Activated T-cell treated with anti-CD3 and anti-CD28 coated beads for 24 hours (primary cell): ENCODE data around the gene ATP10B.
"Not testable (repeated sequence)": the region's sequence is repeated elsewhere in the genome, so short reads cannot be mapped to it uniquely, and the experiment has no call there.

Source experiments
- DNase-seq: peaks from one replicate; pipeline ENCODE4 v3.0.0-alpha.2; 2020; ENCODE audit warnings: low read depth

Gene ATP10B

DNA sequence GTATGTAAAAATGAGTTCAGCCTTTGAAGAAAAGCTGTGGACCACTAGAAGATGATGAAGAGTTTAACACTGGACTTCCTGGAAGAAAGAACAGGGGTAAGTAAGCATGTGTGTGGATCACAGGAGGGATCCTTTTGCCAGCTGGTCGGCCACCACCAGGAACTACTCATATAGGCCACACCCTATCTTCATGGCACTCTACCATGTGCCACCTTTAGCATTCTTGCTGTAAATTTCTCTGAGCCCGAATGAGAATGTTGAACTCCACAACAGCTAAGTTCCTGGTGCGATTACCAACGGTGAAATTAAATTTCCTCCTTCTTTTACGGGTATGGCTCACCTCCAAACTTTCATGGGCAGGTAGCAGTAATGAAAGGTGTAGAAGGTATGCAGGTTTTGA, 102.3 kb downstream of the ATP10B start:
- DNase-seq, result no peak

DNA sequence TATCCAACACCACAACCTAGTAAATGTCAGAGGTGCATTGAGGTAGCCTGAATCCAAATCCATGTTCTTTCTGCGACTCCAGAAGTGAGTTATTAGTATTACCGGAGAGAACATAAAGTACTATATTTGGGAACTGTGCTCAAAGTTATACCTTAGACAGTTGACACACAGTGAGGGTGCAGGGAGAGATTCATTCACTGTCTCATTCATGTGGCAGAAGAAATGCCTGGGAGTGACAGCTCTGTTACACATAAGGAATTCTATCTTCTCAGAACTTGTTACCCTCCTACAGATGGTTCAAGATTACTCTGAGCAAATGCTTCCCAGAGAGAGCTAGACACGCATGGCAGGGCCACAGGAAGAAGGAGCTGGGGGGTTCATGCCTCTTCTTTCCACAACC, 103.0 kb downstream of the ATP10B start:
- no peak for DNase-seq

DNA sequence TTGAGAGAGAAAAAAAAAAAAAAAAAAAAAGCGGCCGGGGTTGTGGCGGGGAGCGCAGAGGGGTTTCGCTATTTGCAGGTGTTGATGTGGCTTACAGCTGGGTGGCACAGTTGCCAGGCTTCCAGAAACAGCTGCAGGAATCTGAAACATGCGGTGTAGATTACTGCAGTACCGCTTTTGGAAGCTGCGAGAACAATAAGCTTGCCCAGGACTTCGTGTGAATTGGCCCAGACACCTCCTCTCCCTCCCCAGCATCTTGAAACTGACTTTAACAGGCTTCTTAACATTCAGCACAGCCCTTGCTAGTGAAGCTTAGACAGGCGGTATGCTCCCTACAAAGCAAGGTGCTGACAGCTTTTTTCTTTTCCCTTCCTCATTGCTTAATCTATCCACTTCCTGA, 104.0 kb downstream of the ATP10B start:
- no peak for DNase-seq

DNA sequence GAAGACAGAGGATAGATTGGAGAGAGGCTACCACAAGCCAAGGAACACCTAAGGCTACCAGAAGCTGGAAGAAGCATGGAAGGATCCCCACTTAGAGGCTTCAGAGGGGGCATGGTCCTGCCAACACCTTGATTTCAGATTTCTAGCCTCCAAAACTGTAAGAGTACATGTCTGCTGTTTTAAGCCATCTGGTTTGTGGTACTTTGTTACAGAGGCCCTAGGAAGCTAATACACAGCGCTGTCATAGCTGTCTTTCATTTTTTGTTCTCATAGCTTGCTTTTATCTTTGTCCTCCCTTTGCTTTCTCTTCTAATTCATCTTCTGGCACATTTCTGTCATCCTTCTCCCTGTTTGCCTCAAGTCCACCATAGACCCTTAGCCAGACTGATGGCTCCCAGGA, 104.5 kb downstream of the ATP10B start:
- no peak for DNase-seq

DNA sequence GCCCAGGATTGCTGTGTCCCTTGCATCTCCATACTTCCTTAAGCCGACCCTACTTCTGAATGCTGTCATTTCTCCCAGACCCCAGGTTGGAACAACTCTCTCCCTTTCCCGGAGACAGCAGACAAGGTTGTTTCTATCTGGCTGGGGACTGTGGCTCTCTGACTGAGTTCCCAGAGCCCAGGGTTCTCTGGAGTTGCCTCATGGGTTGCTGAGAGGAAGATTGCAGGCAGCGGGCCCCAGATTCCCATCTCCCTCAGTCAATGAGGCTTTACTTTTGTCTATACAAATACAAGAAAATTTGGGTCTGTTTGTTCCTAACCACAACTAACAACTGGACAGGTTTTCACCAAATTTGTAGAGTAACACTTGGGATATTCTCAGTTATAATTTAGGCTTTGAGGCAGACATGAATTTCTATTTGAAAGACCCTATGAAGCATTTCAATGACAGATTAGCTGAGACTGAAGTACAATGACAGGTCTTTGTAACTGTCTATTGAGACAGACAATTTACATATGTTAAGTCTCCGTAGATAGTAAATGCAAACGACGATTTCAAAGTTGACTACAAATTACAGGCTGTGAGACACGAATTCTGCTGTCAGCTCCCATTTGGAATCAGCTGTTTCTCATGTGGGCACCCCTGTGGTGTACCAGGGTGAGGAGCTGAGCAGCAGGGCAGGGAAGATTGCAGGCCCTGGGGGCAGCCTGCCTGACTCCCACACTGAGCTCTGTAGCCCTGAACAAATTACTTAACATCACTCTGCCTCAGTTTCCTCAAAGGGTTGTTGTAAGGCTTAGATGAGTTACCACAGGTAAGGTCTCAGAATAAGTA, 107.5 kb downstream of the ATP10B start:
- no peak for DNase-seq

DNA sequence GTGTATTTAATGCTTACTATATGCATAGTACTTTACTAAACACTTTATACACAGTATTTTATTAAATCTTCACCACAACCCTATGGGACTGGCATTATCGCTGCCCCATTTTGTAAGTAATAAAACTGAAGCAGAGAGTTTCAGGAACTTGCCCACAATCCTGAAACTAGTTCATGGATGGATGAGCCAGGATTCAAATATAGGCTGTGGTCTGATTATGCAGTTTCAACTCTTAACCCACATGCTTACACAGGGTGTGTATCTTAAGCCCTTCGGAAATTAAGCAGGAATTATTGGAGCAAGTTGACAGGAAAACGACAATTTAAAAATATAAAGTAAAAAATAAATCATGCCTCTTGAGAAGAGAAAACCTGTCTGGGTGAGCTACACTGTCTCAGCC, 109.0 kb downstream of the ATP10B start:
- DNase-seq, result no peak

DNA sequence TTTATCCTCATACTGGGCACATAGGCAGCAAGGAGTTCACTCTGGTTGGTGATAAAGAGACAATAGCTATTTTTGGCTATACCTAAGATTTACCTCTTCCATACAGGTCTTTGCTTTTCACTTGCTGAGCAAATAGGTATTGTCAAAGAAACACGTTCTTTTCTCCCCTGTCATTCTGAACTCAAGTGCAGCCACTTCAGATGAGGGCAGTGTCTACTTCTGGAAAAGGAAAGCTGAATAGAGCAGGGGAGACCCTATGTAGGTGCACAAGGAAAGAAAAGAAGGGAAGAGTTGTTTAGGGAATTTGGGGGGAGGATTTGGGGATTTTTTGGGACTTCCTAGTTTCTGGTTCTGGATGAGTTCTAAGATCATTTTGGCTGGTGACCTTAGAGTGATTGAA, 109.6 kb downstream of the ATP10B start:
- no peak for DNase-seq

DNA sequence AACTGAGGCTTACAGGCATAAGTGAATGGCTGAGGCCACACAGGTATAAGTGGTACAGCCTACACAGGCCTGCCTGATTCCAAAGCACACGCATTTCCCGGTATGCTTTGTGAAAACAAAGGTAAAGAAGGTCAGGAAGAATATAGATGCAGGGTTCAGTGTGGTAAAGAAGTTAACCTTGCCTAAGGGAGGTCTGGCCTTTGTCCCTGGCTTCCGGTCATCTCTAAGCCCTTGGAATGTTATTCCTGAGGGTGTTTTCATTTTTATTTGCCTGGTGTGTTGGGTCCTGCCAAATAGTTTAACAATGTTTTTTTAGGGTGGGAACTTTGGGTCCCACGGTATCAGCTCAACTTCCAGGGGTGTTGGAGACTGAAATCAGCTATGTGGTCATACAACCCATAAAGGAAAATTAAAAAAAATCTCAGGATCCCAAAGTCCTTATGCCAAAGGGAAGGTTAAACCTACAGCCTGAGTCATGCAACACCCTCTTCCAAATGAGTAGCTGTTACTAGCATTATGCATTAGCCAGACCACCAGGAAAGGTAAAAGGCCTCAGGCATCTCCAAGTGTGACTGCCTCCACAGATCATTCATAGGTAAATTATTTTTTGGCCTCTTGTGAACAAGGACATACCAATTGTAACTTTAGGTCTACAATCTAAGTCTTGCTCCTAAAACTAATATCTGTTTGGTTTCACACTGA, 124.6 kb downstream of the ATP10B start:
- DNase-seq, result no peak

DNA sequence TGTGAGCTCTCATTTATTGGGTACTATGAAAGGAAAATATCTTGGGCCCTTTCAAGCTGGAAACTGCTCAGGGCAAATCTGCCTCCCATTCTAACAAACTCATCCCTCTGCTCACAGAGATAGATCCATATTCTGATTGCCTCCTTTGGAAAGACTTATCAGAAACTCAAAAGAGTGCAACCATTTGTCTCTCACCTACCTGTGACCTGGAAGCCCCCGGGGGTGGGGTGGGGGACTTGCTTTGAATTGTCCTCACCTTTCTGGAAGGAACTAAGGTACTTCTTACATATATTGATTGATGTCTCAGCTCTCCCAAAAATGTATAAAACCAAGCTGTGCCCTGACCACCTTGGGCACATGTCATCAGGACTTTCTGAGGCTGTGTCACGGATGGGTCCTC, 125.3 kb downstream of the ATP10B start:
- DNase-seq, result no peak

DNA sequence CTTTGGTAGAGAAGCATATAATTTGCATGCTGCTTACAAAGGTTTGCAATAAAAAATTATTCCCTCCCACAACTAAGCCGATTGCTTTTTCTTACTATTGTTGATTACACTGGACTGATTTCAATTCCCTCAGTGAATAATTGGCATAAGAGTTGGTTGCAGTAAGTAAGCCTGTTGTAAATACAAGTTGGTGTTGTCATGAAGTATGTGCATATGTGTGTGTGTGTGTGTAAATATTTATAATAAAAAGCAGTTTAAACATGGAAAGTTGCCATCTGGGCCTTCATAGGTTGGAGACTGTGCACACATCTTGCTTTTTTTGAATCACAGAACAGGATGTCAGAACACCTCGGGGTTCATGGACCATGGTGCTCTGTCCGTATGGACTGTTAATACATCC, 131.2 kb downstream of the ATP10B start:
- no peak for DNase-seq

DNA sequence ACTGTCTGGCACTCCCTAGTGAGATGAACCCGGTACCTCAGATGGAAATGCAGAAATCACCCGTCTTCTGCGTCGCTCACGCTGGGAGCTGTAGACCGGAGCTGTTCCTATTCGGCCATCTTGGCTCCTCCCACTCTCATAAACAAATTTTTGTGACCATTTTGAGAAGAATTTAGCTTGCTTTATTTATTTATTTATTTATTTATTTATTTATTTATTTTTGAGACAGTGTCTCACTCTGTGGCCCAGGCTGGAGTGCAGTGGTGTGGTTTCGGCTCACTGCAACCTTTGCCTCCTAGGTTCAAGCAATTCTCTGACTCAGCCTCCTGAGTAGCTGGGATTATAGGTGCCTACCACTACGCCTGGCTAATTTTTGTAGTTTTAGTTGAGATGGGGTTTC, 136.5 kb downstream of the ATP10B start:
- DNase-seq, result not testable (repeated sequence)

DNA sequence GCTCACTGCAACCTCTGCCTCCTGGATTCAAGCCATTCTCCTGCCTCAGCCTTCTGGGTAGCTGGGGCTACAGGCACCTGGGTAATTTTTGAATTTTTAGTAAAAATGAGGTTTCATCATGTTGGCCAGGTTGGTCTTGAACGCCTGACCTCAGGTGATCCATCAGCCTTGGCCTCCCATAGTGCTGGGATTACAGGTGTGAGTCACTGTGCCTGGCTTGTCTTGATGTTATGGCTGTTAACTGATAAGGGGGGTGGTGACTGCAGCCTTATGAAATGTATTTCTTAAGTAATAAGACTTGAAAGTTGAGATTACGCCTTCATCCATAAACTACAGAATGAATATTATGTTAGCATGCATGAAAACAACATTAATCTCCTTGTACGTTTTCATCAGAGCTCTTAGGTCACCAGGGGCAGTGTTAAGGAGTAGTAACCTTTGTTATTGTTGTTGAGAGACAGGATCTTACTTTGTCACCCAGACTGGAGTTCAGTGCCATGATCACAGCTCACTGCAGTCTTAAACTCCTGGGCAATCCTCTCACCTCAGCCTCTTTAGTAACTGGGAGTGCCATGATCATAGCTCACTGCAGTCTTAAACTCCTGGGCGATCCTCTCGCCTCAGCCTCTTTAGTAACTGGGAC, 148.3 kb downstream of the ATP10B start:
- no peak for DNase-seq

DNA sequence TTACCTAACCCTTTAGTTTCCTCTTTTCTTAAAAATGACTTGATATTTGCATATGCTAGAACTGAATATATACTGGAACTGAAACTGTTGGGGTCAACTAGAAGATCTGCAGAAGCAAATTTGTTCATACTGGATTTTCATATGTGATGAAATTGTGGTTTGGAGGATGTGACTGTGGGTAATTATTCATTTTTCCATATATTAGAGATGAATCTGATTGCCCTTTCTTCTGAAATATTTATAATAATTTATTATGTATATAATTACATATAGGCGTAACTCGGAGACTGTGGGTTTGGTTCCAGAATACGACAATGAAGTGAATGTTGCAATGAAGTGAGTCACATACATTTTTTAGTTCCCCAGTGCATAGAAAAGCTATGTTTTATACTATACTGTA, 149.1 kb downstream of the ATP10B start:
- no peak for DNase-seq

DNA sequence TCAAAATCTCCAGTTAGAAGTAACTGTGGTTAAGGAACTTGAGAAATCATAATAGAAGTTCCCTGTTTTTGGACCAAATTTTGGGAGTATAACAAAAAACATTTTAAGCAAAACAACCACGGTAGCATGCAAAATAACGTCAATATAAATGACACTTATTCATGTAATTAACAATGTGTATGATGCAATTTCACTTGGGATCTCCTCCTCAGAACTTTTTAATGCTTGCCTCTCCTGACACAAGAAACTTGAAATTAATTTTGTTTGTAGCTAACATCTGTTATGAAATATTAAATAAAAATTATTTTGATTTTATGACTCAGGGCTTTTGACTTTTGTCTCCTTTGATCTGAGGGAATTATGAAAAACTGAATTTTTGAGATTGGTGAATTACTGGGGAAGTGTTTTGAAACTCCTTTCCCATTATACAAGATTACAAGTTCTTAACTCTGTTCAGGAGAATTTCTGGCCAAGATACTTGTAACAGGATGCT, 149.7 kb downstream of the ATP10B start:
- no peak for DNase-seq

DNA sequence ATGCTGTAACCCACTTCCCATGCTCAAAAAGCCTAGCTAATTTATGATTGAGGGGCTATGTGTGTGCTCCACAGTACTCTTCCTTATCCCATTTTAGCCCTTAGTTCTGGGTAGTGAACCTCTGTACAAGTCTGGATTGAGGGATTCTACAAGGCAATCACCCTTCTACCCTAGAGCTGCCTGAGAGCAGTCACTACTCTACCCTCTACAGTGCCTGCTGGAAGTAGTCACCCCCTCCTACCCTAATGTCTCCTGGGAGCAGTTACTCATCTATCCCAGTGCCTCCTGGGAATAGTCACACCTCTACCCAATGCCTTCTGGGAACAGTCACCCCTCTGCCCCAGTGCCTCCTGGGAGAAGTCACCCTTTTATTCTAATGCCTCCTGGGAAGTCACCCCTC, 150.6 kb downstream of the ATP10B start:
- DNase-seq, result no peak

DNA sequence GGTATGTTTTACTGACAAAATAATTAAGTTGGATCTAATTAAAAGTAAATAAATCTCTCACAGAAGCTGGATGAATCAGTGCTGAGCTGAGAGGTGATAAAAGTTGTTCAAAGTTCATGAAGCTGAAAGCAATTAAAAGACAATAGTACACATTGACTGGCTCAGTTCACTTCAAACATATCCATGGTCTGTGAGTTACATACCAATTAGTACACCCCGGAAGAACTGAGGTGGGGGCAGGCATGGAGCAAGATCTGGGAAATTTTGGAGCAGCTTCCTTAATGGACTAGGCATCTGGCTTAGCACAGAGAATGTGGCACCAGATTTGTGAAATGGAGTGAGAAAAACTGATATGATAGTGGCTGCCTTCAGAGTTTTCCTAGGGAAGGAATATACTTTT, 152.7 kb downstream of the ATP10B start:
- DNase-seq, result no peak

DNA sequence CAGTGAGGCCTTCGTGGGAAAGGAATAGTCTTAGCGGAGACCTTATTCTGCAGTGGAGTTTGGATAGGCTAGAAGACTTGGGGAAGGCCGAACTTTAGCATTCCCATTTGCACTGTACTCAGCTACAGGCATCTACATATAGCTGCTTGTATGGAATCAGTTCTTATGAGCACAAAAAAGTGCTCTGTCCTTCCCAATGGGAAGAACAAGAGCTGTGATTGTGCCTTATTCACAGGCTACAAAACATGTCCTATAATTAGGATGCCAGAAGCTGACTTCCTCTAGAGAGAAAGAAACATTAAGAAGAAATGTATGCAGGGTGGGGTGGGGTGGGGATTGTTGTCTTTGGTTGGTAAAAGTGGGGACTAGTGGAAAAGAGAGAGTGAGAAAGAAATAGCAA, 154.7 kb downstream of the ATP10B start:
- DNase-seq, result no peak

DNA sequence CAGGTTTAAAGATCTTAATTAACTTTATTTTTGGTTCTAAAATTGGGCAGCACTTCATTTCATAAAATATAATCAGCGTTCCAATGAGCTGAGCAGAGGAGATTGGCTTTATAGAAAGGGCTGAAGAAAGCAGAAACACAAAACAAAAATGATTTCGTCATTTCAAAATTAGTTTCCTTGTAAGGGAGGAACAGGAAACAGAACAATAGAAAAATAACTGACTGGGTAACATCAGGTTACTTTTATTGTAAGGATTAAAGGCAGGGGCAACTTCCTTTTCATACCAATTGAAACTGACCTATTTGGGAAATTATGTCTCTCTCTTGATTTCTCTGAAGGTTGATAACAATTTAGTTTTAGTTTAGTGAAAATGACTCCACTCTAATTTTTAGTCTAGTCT, 157.1 kb downstream of the ATP10B start:
- DNase-seq, result no peak

DNA sequence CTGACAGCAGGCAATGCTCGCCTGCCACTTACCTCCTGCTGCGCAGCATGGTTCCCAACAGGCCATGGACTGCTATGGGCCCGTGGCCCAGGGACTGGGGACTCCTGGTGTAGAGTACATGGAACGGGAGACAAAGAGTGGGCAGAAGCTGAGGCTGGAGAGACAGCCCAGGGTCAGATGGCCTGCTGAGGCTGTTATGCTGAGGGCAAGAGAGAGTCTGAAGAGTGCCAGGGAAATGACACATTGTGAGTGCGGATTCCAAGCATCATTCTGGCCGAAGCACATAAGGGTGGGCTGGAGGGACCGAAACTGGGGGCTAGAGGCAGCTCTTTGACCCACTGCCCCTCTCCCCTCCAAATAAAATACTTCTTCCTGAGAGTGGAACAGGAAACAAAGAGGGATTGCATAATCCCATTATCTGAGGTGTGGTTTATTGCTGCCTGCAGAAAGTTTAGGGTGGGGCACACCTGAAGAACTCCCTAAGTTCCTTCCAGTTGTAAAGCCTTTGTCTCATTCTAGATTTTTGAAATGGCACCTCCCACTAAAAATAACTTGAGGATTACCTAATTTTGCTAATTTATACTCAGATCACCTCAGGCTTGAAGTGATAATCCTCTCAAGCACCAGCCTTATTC, 158.1 kb downstream of the ATP10B start:
- no peak for DNase-seq

DNA sequence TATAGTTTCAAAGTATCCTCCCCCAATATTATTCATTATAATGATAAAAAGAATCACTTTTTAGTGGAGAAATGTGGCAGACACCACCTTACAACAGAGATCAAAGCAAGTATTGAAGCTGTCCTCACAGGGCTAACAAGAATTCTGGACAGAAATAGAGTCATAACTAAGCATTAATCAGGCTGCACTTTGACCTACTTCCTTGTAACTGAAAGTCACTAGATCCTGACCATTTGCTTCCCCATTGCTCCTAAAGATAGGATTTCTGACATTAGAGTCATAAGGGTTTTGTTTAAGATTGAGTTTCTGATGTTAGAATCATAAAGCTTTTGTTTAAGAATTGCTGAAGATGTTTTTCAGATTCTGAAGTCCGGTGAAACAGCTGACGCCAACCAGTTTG, 159.7 kb downstream of the ATP10B start:
- DNase-seq, result no peak

DNA sequence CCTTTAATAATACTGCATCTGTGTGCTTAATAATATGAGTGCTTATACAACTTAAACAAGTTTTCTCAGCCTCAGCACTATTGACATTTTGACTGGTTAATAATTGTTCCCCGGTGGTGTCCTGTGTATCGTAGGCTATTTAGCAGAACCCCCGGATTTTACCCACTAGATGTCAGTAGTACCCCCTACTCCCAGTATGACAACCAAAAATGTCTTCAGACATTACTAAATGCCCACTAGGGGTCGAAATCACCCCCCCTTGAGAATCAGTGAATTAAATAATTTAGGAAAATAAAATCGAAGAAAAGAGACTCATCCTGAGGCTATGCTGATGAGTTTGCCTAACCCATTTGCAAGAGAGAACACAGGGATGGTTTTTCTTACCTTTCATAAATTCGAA, 166.3 kb downstream of the ATP10B start:
- no peak for DNase-seq

DNA sequence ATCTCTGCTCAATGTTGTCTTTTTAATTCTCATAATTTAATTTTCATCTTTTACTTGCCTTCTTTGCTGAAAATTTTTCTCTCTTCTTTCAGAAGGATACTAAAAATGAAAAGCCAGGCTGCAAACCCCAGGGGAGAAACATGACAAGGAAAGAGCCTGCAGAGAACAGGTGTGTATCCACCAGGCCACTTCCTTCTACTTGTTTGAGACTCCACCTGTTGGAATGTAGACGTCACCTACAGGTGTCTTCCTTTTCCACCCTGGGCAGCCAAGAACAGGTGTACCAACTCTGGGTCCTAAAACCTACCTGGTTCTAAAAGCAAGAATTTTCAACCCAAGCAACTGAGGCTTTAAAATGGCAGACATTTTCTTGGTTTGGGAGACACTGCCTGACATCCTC, 166.8 kb downstream of the ATP10B start:
- no peak for DNase-seq
